Muscle of arm (tissue), 14 donors: Measurements from ENCODE around the gene ANGPTL4. TPM values are rescaled to one million over a fixed set of nuclear protein-coding genes. Genes with fewer than 3 reads are reported as not detected.
"Not testable (repeated sequence)": the region's sequence is repeated elsewhere in the genome, so short reads cannot be mapped to it uniquely, and the experiment has no call there.

ENCODE experiments used
- DNase-seq: peaks from one replicate; pipeline ENCODE4 v3.0.0-alpha.2; 2013
- long read RNA-seq, 11 donors: transcript quantifications; one replicate each; lab custom pipeline, GENCODE V29; 2026
- polyA plus RNA-seq, 12 donors: library from polyadenylated mRNA; unstranded; fragments of 120-200 nt; gene quantifications; one replicate each; pipeline ENCODE4 v1.2.1, GENCODE V29; 2013; ENCODE audit not compliant: insufficient read length in 12 of 12

ANGPTL4 gene, protein sequence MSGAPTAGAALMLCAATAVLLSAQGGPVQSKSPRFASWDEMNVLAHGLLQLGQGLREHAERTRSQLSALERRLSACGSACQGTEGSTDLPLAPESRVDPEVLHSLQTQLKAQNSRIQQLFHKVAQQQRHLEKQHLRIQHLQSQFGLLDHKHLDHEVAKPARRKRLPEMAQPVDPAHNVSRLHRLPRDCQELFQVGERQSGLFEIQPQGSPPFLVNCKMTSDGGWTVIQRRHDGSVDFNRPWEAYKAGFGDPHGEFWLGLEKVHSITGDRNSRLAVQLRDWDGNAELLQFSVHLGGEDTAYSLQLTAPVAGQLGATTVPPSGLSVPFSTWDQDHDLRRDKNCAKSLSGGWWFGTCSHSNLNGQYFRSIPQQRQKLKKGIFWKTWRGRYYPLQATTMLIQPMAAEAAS
- polyA plus RNA-seq, result 1 to 10 TPM in 9 of 12 donors, under 1 TPM in 1, not detected in 2; 0.76 to 4.6 (median 1.8) TPM
- long read RNA-seq, donor 1, partial matches to known transcripts, result 0 of 11 reads
- long read RNA-seq, donor 1, other reads (novel, unspliced or antisense), result 11 of 11 reads
- long read RNA-seq, donor 2, partial matches to known transcripts, result 0 of 9 reads
- long read RNA-seq, donor 2, other reads (novel, unspliced or antisense), result 8 of 9 reads
- long read RNA-seq, donor 3, result 0 reads
- long read RNA-seq, donor 4, result 0 reads
- long read RNA-seq, donor 5, partial matches to known transcripts, result 0 of 1 reads
- long read RNA-seq, donor 5, other reads (novel, unspliced or antisense), result 0 of 1 reads
- long read RNA-seq, donor 6, partial matches to known transcripts, result 0 of 5 reads
- long read RNA-seq, donor 6, other reads (novel, unspliced or antisense), result 5 of 5 reads
- long read RNA-seq, donor 7, result 0 reads
- long read RNA-seq, donor 8, partial matches to known transcripts, result 0 of 2 reads
- long read RNA-seq, donor 8, other reads (novel, unspliced or antisense), result 0 of 2 reads
- long read RNA-seq, donor 9, partial matches to known transcripts, result 0 of 1 reads
- long read RNA-seq, donor 9, other reads (novel, unspliced or antisense), result 0 of 1 reads
- long read RNA-seq, donor 10, partial matches to known transcripts, result 0 of 1 reads
- long read RNA-seq, donor 10, other reads (novel, unspliced or antisense), result 0 of 1 reads
- long read RNA-seq, donor 11, result 0 reads

DNA sequence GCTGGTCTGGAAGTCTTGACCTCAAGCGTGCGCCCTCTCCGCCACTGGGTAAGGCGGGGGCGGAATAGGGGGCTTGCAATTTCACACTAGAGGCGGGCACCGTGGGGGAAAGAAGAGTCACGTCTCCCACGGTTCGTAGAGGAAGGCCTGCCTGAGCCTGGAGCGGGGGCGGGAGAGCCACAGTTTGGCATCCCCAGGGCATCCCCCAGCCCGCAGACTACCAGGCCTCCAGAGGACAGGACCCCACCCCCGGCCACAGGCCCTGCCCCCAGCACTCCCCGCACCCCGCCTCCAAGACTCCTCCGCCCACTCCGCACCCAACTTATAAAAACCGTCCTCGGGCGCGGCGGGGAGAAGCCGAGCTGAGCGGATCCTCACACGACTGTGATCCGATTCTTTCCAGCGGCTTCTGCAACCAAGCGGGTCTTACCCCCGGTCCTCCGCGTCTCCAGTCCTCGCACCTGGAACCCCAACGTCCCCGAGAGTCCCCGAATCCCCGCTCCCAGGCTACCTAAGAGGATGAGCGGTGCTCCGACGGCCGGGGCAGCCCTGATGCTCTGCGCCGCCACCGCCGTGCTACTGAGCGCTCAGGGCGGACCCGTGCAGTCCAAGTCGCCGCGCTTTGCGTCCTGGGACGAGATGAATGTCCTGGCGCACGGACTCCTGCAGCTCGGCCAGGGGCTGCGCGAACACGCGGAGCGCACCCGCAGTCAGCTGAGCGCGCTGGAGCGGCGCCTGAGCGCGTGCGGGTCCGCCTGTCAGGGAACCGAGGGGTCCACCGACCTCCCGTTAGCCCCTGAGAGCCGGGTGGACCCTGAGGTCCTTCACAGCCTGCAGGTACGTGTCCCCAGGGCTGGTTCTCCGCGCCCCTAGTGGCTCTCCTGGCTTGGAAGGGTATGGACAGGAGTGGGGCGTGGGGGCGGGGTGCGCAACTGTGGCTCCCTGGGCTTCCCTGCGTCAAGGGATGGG, at the start of gene ANGPTL4:
Gene ANGPTL4, plus strand, starts transcription at position 353 of the 969 bp plus-strand sequence. Its CDS starts 167 bp downstream, at position 520.
- DNase-seq, result peak; percentile 55

GRCh38 chr19:8314981-8315640, 48.8 kb upstream of the ANGPTL4 start:
- DNase-seq, result not testable (repeated sequence)

- DNase-seq, result no peak
These were observed 47.4 kb upstream of the ANGPTL4 start for GRCh38 chr19:8316351-8317125.

GRCh38 chr19:8318835-8319234, 45.1 kb upstream of the ANGPTL4 start:
- DNase-seq, result not testable (repeated sequence)

DNA sequence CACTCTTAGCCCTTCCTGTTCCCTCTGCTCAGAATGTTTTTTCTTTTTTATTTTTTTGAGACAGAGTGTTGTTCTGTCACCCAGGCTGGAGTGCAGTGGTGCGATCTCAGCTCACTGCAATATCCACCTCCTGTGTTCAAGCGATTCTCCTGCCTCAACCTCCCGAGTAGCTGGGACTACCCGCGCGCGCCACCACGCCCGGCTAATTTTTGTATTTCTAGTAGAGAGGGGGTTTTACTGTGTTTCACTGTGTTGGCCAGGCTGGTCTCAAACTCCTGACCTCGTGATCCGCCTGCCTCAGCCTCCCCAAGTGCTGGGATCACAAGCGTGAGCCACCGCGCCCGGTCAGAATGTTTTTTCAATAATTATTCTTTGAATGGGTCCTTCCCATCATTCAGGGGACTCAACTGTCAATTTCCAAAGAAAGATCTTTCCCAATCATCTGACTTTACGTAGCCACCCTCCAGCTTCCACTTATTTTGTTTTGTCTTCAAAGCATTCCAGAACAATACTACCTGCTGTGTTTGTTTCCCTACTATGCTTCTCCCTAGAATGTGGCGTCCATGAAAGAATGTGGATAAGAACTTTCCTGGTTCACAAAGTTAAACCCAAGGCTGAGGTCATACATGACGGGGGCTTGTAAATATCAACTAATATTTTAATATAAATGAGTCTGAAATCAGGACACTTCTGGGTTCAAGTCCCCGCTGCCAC, 44.0 kb upstream of the ANGPTL4 start:
- no peak for DNase-seq

DNA sequence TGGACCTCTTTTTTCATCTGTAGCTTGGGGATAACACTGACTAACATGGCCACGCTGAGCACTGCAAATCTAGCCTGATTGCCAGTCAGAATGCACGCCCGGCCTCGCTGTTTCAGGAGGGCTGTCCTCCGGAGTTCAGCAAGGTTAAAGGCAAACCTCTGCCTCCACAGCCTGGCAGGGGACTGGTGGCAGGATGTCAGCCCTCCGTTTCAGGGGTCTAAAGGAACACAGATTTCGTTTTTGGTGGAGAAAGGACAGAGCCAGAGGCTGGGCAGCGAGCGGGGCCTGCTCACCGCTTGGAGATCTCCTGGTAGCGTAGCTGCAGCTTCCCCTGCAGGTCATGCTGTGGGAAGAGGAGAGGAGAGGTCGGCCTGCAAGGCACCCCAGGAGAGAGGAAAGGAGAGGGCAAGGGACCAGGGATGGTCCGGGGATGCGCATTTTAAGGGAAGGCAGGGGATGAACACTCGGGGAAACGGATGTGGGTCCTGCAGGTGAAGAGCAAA, 43.3 kb upstream of the ANGPTL4 start:
- no peak for DNase-seq

DNA sequence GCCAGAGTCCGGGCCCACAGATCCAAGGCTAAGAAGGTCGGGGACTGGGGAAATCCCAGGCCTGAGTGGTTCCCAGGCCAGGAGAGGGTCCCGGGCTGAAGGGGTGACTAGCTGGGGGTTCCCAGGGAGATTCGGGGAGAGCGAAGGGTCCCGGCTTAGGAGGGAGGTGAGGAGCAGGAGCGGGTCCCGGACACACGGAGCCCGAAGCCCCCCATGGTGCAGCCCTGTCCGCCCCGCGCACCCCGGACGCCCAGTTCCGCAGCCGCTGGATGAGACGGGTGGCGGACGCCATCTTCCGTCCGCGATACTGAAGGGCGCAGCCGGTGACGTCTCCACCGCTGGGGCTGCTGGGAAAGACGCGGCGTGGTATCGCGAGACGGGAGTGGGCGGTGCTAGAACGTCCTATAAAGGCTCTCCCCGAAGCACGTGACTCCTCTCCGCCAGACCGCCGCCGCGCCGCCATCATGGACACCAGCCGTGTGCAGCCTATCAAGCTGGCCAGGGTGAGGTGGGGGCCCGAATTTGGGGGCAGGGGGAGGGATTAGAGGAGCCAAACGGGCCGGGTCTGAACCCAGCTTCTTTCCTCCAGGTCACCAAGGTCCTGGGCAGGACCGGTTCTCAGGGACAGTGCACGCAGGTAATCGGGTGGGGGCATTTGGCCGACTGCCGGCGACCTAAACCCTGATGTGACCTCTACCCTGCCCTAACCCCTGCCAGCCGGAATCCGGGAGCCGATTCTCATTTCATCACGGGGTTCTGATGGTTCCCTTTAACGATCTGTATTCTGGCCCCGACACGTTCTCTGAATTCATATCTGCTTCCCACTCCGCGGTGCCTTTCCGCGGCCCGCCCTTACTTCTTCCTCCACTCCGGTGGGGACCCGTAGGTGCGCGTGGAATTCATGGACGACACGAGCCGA, 42.6 kb upstream of the ANGPTL4 start, which contains the start of the genes NDUFA7 and RPS28:
Gene NDUFA7, minus strand, starts transcription at position 309 of the 919 bp plus-strand sequence. Its CDS starts 17 bp downstream, at position 292.
Gene RPS28, plus strand, starts transcription at position 430 of the 919 bp plus-strand sequence. Its CDS starts 35 bp downstream, at position 465.
- DNase-seq, result peak; percentile 99

GRCh38 chr19:8321986-8322637, 41.8 kb upstream of the ANGPTL4 start:
- DNase-seq, result no peak

GRCh38 chr19:8322638-8322997, 41.3 kb upstream of the ANGPTL4 start:
- DNase-seq, result no peak

- no peak for DNase-seq
These were observed 40.2 kb upstream of the ANGPTL4 start for GRCh38 chr19:8323781-8324185.

DNA sequence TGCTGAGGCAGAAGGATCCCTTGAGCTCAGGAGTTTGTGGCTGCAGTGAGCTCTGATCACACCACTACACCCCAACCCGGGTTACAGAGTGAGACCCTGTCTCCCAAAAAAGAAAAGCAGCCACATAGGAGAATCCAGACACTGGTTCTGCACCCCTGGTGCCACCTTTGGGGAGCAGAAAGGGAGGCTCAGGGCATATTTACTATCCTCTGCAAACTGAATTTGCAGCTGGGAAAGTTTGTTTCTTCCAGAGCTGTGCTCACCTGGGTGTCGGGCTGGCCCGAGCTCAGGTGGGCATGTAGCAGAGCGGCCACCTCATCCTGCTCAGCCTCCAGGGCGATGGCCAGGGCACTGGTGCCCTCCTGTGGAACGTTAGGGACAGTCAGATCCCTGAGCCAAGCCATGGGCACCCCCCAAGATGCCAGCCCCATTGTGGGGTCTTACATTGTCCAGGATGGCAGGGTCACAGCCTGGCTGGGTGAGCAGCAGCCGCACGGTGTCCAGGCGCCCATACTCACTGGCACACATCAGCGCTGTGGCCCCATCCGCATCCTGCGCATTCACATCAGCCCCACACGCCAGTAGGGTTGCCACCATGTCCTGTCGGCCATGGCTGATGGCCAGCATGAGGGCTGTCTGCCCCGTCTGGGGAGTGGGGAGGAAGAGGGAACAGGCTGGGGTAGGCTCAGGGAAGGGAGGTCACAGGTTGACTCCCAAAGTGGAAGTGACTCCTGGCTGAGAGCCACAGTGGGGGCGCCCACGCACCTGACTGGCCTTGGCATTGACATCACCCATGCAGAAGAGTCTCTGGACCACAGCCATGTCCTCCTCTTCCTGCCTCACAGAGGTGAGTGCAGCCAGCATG, 39.5 kb upstream of the ANGPTL4 start:
- DNase-seq, result no peak

- no peak for DNase-seq
These were observed 38.5 kb upstream of the ANGPTL4 start for GRCh38 chr19:8325454-8325853.

GRCh38 chr19:8329996-8330395, 34.0 kb upstream of the ANGPTL4 start:
- no peak for DNase-seq

DNA sequence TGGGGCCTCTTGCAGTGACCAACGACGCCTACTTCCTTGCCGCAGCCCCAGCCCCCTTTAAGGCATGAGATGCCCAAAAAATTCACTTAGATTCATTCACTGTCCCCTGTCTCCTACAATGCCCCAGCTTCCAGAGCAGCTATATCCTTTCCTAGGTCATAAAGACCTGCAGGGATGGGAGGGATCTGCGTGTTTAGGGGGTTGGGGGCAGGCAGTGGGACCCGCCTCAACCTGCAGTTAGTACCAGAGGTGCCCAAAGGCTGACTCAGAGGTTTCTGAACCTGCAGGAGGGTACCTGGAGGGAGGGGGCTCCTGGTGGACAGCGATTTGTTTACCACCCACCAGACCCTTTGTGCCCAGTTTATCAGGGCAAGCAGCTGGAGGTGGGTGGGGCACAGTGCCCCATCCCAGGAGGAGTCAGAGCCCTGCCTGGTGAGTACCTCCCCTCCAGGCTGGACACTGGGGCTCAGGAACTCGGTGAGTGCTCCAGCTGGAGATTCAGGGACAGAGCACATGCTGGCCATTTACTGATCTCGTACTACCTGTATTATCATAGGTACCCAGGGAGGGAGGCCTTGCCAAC, 32.6 kb upstream of the ANGPTL4 start:
- DNase-seq, result no peak
